ENCODE data around the gene FOXD4L1.
"Not testable (repeated sequence)": the region's sequence is repeated elsewhere in the genome, so short reads cannot be mapped to it uniquely, and the experiment has no call there.

- not testable (repeated sequence) for TF ChIP-seq CTCF, POLR2A (IDR thresholded peaks at IDR 0.05)
These were observed 34.5 kb downstream of the FOXD4L1 start for GRCh38 chr2:113532991-113533390.
